ENCODE measurements around the gene KIAA1614. TPM values are rescaled to one million over a fixed set of nuclear protein-coding genes. Genes with fewer than 3 reads are reported as not detected.

The KIAA1614 gene
- total RNA-seq, 3 donors from 2014 or later, result 2.3 to 9.1 (median 4.3) TPM

GRCh38 chr1:180892675-180893074 lies 20.0 kb upstream of the KIAA1614 start:
- H3K4me3 ChIP-seq, result no peak overlapping the region
- H3K27me3 ChIP-seq, result no peaks in the 10 kb centered on the region
- no peaks in the 10 kb centered on the region for H3K36me3 ChIP-seq
- DNase-seq (ENCODE audit: low spot score in 2 of 2), result no peak
- H3K4me1 ChIP-seq, result no peaks in the 10 kb centered on the region
- intact Hi-C loops (cut with DNase I; ENCODE audit: low total_unique reads), result no loop called here
- no peaks in the 10 kb centered on the region for H3K9me3 ChIP-seq
- no peak overlapping the region for H3K27ac ChIP-seq
- TF ChIP-seq CTCF (IDR thresholded peaks at IDR 0.05) (no peak), POLR2AphosphoS5 (IDR thresholded peaks at IDR 0.05) (no peak), POLR2A (IDR thresholded peaks at IDR 0.05) (no peak)

- Histone ChIP-seq H3K27ac (no peak overlapping the region), H3K4me1 (no peaks in the 10 kb centered on the region), H3K4me3 (no peak overlapping the region), H3K27me3 (no peaks in the 10 kb centered on the region), H3K9me3 (no peaks in the 10 kb centered on the region), H3K36me3 (no peaks in the 10 kb centered on the region)
- no peak for TF ChIP-seq CTCF (IDR thresholded peaks at IDR 0.05)
- no peak for TF ChIP-seq POLR2AphosphoS5 (IDR thresholded peaks at IDR 0.05)
- no peak for TF ChIP-seq POLR2A (IDR thresholded peaks at IDR 0.05)
- no peak for DNase-seq (ENCODE audit: low spot score in 2 of 2)
- intact Hi-C loops (cut with DNase I; ENCODE audit: low total_unique reads), result no loop called here
Observed at GRCh38 chr1:180893614-180894013, 19.1 kb upstream of the KIAA1614 start.

GRCh38 chr1:180896161-180896560 lies 16.5 kb upstream of the KIAA1614 start:
- Histone ChIP-seq H3K36me3 (no peaks in the 10 kb centered on the region), H3K4me1 (no peaks in the 10 kb centered on the region), H3K9me3 (no peaks in the 10 kb centered on the region), H3K27me3 (no peaks in the 10 kb centered on the region), H3K27ac (no peak overlapping the region), H3K4me3 (no peak overlapping the region)
- intact Hi-C loops (cut with DNase I; ENCODE audit: low total_unique reads), result no loop called here
- DNase-seq (ENCODE audit: low spot score in 2 of 2), result no peak
- no peak for TF ChIP-seq CTCF (IDR thresholded peaks at IDR 0.05)
- TF ChIP-seq POLR2A (IDR thresholded peaks at IDR 0.05), result no peak
- no peak for TF ChIP-seq POLR2AphosphoS5 (IDR thresholded peaks at IDR 0.05)

GRCh38 chr1:180898441-180899219 lies 14.1 kb upstream of the KIAA1614 start:
- Histone ChIP-seq H3K4me3 (no peak overlapping the region), H3K36me3 (no peaks in the 10 kb centered on the region), H3K4me1 (no peaks in the 10 kb centered on the region), H3K9me3 (no peaks in the 10 kb centered on the region), H3K27ac (no peak overlapping the region), H3K27me3 (no peaks in the 10 kb centered on the region)
- no peak for DNase-seq (ENCODE audit: low spot score in 2 of 2)
- intact Hi-C loops (cut with DNase I; ENCODE audit: low total_unique reads), result no loop called here
- no peak for TF ChIP-seq POLR2A (IDR thresholded peaks at IDR 0.05)
- TF ChIP-seq CTCF (IDR thresholded peaks at IDR 0.05), result no peak
- TF ChIP-seq POLR2AphosphoS5 (IDR thresholded peaks at IDR 0.05), result no peak

- Histone ChIP-seq H3K4me3 (no peak overlapping the region), H3K9me3 (no peaks in the 10 kb centered on the region), H3K4me1 (no peaks in the 10 kb centered on the region), H3K27me3 (no peaks in the 10 kb centered on the region), H3K27ac (no peak overlapping the region), H3K36me3 (no peaks in the 10 kb centered on the region)
- TF ChIP-seq POLR2AphosphoS5 (IDR thresholded peaks at IDR 0.05) (no peak), CTCF (IDR thresholded peaks at IDR 0.05) (no peak), POLR2A (IDR thresholded peaks at IDR 0.05) (no peak)
- DNase-seq (ENCODE audit: low spot score in 2 of 2), result no peak
- intact Hi-C loops (cut with DNase I; ENCODE audit: low total_unique reads), result no loop called here
Observed at GRCh38 chr1:180899262-180899661, 13.4 kb upstream of the KIAA1614 start.

All from breast epithelium (tissue), 4 donors.